CMK (cell line): ENCODE measurements around the gene PCCA.
"Not testable (repeated sequence)": the region's sequence is repeated elsewhere in the genome, so short reads cannot be mapped to it uniquely, and the experiment has no call there.

Source experiments
- DNase-seq: peaks from one replicate; pipeline ENCODE4 v3.0.0-alpha.2; 2010; ENCODE audit warnings: low read depth

PCCA gene

DNA sequence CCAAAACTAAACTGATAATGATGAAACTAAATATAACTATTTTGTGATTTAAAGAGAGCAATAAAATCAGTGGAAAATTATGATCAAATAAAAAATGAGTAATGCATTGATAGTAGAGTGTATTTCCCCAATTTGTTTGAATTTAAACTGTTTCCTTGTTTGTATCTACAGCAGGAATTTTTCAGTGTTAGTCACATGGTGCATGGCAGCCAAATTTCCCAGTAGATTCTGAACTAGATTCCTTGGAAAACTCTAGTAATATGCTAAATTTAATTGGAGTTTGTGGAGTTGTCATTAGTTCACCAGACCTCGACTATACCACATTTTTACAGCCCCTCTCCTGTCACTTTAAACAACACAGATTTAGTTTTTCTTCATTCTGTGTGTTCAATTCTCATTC, 156.2 kb downstream of the PCCA start:
- no peak for DNase-seq

DNA sequence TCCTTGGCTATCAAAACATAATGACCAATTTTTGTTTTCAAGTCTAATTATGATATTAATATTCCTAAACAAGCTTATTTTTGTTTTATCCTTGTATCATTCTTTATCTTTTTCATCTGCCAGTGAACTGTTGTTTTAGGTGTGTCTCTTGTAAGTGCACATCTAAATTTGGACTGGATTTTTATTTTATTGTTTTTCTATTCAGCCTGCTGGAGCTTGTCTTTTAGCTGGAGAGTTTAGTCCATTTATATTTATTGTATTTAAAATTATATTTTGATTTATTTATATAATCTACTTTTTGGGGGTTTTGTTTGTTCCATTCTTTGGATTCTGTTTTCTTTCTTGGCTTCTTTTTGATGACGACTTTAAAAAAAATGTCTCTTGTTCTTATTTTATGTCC, 159.0 kb downstream of the PCCA start:
- no peak for DNase-seq

DNA sequence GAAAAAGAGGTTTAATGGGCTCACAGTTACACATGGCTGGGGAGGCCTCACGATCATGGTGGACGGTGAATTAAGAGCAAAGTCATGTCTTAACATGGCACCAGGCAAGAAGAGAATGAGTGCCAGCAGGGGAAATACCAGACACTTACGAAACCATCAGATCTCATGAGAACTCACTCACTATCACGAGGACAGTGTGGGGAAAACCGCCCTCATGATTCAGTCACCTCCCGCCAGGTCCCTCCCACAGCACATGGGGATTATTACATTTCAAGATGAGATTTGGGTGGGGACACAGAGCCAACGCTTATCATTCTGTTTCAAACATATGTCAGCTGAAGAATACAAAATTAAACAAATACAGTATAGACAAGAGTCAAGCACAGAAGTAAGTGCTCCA, 165.1 kb downstream of the PCCA start:
- DNase-seq: no peak

DNA sequence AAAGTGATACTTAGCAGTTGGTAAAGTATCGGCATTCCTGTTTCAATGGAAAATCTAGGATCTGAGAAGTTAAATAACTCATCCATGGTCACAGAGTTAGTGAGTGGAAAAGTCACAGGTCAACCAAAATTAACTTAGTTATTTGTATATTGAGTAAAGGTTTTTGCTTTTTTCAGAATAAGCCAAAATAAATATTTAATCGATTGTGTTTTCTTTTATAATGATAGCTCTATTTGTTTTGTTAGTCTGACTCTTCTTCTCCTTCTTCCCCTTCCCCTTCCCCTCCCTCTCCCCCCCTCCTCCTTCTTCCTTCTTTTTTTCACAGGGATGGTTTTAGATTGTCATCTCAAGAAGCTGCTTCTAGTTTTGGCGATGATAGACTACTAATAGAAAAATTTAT, 173.5 kb downstream of the PCCA start:
- DNase-seq: no peak

DNA sequence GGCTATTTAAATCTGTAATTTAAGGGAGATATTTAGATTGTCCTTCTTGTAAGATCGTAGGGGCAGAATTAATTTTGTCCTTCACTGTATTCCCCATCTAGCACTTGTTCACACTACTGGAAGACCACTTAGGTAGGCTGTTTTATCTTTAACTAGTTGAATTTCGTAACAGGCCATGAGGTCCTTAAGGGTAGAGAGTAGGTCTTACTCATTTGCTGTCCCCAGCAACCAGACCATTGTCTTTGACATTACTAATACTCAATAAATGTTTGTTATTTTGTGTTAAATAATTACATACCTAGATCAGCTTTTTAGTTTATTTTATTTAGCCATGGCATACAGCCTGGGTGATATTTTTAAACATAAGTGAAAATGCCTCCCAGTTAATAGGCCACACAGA, 177.1 kb downstream of the PCCA start:
- no peak for DNase-seq

DNA sequence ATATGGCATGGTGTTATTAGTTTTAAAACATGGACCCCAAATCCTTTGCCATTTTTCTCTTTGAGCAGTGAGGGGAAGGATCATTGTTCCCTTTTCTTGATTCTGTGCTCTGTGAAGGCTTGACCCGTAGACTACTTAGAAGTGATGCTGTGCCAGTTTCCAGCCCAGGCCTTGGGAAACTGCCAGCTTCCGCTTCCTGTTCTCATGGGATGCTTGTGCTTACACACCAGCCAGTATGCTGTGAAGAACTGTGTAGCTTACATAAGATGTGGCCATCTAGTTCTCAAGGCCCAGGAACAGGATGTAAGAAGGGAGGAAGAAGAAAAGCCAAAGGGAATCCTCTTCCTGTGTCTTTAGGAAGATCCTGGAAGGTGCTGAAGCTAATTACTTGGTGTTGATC, 180.9 kb downstream of the PCCA start:
- DNase-seq: no peak

DNA sequence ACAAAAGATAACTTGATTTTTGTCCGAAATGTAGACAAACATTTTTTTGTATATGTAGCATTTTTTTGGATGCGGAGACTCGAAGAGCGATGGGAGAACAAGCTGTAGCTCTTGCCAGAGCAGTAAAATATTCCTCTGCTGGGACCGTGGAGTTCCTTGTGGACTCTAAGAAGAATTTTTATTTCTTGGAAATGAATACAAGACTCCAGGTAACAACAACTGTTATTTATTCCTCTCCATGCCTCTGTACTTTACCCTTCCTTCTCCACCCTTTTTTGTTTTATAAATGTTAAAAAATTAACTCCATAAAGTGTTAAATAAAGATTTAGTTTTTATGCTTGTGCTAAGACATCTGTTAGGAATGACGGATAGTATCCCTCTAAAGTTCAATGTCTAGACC, 184.2 kb downstream of the PCCA start:
- no peak for DNase-seq

DNA sequence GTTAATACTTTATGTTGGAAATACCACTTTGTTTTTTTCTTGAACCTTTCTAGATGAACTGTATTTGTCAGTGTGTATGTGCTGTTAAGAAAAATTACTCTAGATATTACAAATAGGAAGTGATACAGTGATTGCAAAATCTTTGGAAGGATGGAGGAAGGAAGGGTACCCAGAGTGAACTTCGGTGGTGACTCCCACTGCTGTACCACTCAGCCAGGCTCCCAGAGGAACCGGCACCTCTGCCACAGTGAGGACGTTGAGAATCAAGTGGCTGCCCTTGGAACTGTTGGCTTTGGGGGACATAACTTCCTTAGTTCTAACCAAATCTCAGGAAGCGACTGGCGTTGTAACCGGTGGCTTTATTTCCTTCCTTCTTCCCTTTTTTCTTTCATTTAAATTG, 184.7 kb downstream of the PCCA start:
- no peak for DNase-seq

DNA sequence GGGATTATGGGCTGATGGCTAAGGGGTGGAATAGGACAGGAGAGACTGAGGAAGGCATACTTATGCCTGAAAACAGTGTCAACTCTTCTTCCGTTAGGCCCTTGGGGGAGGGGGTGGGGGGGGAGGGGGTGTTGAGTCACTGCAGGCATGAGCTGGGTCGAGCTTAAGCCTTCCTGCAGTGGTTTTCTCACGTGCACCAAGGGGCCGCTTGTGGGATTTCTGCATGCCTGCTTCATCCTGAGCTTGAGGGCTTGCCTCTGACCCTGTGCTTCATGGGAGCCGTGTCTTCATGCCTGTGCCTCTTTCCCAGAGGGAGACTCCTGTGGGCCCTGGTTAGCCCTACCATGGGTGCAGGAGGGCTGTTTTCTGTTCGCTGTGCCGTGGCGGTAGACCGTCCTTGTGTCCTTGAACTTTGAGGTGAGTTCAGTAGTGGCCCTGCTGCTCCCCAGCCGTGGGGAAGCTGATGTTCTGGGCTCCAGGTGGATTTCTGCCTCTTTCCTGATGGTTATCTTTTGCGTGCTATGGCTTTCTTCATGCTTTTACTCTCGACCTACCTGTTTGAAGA, 186.1 kb downstream of the PCCA start:
- DNase-seq: no peak

DNA sequence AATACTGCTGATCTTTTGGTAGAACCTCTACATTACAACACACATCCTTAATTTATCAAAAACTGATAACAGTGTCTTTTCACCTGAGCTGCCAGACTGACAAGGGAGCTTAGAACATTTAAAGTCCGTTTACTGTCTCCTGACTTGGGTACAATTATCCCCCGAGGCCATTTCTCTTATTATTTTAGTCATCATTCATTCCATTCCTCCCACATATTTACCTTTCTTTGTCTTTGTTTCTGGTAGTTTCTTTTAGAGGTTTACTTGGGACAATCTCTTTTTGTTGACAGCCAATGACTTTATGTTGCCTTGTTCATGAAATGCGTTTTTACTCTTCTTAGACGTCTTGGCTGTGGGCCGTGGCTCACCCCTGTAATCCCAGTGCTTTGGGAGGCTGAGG, 186.9 kb downstream of the PCCA start:
- no peak for DNase-seq

DNA sequence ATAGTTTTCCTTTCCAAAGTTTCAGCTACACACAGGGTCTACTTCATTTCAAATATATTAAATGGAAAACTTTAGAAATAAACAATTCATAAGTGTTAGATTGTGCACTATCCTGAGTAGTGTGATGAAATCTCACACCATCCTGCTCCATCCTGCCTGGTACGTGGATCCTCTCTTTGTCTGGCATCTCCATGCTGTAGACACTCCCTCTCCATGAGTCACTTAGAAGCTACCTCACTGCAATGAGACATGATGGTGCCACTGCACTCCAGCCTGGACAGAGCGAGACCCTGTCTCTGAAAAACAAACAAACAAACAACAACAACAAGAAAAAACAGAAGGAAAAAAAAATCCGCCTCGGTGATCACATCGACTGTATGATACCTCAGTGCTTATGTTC, 191.8 kb downstream of the PCCA start:
- no peak for DNase-seq

DNA sequence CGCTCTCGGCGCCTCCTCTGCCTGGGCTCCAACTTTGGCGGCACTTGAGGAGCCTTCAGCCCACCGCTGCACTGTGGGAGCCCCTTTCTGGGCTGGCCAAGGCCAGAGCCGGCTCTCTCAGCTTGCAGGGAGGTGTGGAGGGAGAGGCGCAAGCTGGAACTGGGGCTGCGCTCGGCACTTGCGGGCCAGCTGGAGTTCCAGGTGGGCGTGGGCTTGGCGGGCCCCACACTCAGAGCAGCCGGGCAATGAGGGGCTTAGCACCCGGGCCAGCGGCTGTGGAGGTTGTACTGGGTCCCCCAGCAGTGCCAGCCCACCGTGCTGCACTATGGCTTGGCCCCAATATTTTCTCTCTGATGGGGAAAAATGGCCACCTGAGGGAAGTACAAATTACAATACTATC, 193.4 kb downstream of the PCCA start:
- not testable (repeated sequence) for DNase-seq

DNA sequence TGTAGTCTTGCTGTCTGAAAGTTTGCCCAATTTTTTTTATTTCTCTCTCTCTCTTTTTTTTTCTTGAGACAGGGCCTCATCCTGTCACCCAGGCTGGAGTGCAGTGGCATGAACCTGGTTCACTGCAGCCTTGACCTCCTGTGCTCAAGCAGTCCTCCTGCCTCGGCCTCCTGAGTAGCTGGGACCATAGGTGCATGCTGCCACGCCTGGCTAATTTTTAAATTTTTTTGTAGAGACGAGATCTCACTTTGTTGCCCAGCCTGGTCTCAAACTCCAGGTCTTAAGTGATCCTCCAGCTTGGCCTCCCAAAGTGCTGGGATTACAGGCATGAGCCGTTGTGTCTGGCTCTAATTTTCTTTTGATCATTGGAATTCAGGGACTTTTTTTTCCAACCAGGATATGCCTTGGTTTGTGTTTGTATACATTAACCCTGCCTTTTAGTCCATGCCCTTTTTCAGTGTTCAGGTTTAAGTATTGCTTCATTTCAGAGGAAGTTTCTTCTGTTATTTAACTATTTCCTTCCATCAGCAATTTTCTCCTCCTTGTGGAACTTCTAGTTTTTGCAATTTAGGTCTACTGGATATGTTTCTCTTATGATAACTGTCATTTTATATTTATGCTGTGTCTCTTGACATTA, 201.4 kb downstream of the PCCA start:
- no peak for DNase-seq

DNA sequence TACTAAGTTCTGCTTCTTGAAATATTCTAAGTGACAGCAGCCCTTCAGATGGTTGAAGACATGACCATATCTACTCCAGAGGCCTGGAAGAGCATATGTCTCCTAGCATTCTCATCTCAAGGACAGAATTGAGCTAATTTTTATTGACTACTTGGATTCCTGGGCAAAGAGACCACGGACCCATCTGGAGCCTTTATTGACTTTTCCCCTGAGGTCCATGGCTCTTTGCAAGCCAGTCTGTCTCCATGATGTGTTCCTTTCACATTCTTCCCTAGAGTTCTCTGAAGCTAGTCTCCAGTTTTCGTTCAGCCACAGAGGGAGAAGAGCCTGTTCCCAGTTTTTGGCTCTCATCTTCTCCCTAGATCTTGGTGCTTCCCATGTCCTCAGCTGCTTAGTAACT, 202.7 kb downstream of the PCCA start:
- no peak for DNase-seq

DNA sequence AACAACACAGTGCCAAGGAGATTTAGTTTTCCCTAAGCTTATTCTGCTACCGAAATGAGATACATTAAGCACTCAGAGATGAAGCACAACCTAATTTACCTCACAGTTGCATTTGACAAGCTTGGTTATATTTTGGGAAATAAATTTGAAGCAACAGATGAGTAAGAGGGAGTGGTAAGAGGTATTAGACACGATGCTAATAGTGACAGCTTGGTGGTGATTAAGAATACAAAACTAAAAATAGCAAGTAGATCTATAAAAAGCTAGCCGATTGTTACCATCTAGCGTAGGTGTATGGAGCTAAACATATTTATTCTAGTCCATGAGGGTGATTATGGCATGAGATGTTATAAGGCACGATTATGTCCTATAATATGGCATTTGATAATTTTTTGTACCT, 208.5 kb downstream of the PCCA start:
- DNase-seq: no peak

DNA sequence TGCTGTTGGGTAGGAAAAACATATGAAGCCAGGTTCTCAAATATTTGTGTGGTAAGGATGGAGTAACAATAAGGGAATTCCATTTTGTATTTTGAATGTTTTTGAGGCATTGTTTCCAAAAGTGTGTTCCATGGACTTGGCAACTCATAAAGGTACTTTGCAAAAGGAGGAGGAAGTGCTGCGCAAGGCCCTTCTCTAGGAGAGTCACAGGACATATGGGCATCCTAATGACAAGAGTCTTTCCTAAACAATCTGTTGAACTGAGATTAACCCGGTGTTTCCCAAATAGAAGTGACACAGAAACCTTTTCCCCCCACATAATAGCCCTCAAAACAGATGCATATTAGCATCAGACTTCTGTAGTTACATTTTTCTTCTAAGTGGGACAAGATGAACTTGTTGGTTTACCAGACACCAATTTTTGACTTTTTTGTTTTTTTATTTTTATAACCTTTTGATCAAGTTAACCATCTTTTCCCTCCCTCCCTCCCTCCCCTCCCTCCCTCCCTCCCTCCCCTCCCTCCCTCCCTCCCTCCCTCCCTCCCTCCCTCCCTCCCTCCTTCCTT, 209.3 kb downstream of the PCCA start:
- DNase-seq: no peak

DNA sequence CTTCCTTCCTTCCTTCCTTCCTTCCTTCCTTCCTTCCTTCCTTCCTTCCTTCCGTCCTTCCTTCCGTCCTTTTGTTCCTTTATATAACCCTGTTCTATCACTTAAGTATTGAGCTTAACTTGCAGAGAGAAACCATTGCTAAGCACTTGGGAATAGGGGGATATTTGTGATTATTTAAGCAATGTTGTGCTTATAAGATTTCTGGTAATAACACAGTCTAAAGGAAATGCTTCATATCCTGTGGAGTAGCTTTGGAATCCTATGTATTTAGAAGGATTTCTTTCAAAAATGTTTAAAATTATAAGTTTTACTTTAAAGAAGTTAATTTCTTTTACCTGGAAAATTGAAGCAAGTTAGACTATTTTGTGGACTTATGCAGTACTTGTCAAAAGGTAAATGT, 209.8 kb downstream of the PCCA start:
- no peak for DNase-seq

DNA sequence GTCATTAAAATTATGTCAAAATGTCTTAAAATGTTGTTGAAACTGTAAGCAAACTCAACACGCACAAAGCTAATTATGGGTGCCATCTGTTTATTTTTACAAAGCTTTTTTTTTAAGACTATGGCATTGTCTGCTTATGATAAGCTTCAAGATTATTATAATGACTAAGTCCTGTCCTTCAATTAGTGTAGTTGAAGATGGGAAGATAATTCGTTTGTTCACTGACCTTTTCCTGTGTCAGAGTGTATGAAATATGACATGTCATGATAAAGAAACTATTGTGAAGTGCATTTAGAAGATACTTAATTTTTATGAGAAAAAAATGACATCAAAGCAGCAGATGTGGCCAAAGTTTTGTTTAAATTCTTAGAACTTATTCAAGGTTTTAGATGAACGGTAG, 211.3 kb downstream of the PCCA start:
- no peak for DNase-seq

DNA sequence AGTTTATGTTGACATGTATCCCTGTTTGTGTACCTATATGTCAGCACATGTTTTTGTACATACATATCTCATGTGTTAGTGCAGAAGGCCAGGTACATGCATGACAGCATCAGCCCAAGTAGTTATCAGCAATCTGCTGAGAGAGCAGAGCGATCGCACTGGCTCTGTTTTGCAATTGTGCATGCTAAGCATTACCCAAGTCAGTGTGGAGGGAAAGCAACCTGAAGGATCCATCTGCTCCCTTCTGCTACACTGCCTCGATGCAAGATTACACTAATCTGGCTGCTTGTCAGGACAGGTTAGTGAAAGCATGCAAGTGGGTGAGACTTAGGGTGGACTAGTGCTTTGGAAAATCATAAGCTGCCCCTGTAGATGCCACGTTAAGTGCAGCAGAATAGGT, 211.8 kb downstream of the PCCA start:
- no peak for DNase-seq

DNA sequence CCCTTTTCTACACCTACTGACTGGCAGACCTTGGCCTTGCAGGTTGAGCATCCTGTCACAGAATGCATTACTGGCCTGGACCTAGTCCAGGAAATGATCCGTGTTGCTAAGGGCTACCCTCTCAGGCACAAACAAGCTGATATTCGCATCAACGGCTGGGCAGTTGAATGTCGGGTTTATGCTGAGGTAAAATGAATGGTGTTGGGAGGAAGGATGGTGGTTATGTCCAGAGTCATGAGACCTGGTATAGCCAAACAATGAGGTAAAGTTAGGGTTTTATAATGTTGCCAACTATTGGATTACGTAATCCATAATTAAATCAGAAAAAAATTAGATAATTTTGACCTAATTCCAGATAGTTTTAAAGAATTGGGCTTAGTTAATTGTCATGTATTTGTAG, 212.5 kb downstream of the PCCA start:
- no peak for DNase-seq

DNA sequence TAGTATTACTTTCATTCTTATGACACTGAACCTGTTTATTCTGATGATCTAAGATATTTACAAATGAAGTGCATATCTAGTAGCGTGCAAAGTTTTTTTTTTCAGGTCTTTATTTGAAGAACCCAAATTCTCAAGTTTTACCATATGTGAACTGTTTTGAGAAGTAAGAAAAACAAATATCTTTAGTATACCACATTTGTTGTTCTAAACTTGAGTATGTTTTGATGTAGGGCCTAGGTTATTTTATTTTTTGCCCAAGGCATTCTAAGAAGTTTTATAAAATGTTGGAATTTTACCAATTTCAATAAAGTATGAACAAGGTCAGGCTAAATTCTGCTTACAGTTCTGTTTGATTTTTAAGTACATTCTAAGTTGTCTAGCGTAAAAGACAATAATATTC, 213.5 kb downstream of the PCCA start:
- DNase-seq: no peak

DNA sequence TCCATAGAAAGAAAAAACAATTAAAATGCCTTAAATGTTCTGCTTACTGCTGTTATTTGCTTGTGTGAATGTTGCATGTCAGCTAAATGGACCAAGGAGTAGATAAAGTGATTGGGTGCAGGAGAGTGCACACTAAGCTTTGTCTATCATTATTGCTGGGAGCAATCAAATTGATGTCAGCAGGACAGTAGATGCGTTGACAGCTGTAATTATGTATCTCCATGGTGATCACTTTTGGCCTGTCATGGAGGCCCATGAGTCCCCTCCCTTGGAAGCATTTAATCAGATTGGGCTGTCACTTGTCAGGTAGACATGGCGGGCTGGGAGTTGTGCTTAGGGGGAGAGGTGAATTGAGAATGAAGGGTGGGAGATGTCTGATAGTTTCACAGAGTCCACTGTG, 215.3 kb downstream of the PCCA start:
- DNase-seq: no peak

DNA sequence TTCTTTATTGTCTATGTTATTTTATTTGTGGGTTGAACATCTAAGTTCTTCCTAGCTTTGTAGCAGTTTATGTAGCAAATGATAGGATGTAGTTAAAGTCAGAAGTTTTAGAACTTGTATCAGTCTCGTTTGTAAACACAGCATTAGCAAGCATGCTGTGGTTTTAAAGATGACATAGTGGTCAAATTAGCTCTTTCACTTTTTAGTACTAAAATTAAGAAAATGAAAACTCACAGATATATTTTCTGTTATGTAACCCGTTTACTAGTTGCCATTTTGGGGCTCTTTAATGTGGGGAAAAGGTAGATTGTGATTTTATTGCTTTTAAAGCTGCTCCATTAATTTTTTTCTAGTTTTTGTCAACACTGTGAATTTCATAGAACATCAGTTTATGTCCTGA, 216.5 kb downstream of the PCCA start:
- no peak for DNase-seq

DNA sequence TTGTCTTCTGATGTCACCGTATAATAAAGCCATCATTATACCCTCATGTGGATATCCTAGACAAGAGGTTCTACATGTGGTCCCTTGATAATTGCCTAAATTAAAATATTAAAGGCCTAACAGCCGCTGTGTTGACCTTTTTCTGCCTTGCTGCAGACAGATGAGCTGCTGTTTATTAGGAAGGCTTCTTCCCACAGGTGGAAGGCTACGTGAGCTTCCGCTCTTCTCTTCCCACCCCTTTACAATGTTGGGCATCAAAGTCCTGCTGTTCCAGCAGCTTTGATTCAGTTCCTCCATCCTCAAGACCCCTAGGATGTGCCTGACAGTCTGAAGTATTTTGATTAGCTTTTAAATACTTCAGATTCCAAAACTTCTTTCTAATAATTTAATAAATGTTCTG, 217.1 kb downstream of the PCCA start:
- DNase-seq: no peak
